ENCODE data around the gene RPTOR. TPM values are rescaled to one million over a fixed set of nuclear protein-coding genes. Genes with fewer than 3 reads are reported as not detected.

RPTOR gene
- total RNA-seq, 1 donor from 2014 or later: 21.8 TPM

GRCh38 chr17:80997424-80998117, 452.9 kb downstream of the RPTOR start:
- intact Hi-C loops (cut with micrococcal nuclease): no loop called here
- Histone ChIP-seq H3K36me3 (peaks cover 54% of the 10 kb centered on the region), H3K4me3 (no peak overlapping the region), H3K4me1 (peaks cover 44% of the 10 kb centered on the region), H3K27ac (replicated peaks) (no peak overlapping the region), H3K9me3 (replicated peaks) (no peaks in the 10 kb centered on the region), H3K27me3 (ENCODE audit: low read depth) (no peaks in the 10 kb centered on the region)
- DNase-seq: no peak
- TF ChIP-seq CTCF (IDR thresholded peaks at IDR 0.05; ENCODE audit: borderline replicate concordance): no peak

GRCh38 chr17:80998118-80998747, 453.6 kb downstream of the RPTOR start:
- peaks cover 54% of the 10 kb centered on the region for H3K36me3 ChIP-seq
- peaks cover 5% of the 10 kb centered on the region for H3K27me3 ChIP-seq (ENCODE audit: low read depth)
- intact Hi-C loops (cut with micrococcal nuclease): no loop called here
- no peak for DNase-seq
- no peak overlapping the region for H3K27ac ChIP-seq (replicated peaks)
- H3K9me3 ChIP-seq (replicated peaks): no peaks in the 10 kb centered on the region
- no peak overlapping the region for H3K4me3 ChIP-seq
- peaks cover 41% of the 10 kb centered on the region for H3K4me1 ChIP-seq
- TF ChIP-seq CTCF (IDR thresholded peaks at IDR 0.05; ENCODE audit: borderline replicate concordance): no peak

- TF ChIP-seq CTCF (IDR thresholded peaks at IDR 0.05; ENCODE audit: borderline replicate concordance): no peak
- peaks cover 54% of the 10 kb centered on the region for H3K36me3 ChIP-seq
- intact Hi-C loops (cut with micrococcal nuclease): no loop called here
Observed at GRCh38 chr17:80998748-80999535, 454.3 kb downstream of the RPTOR start.

GRCh38 chr17:80999536-81000333, 455.1 kb downstream of the RPTOR start:
- Histone ChIP-seq H3K4me3 (no peak overlapping the region), H3K36me3 (peaks cover 54% of the 10 kb centered on the region), H3K4me1 (peaks cover 44% of the 10 kb centered on the region), H3K9me3 (replicated peaks) (no peaks in the 10 kb centered on the region), H3K27me3 (ENCODE audit: low read depth) (peaks cover 20% of the 10 kb centered on the region), H3K27ac (replicated peaks) (no peak overlapping the region)
- intact Hi-C loops (cut with micrococcal nuclease): no loop called here
- no peak for TF ChIP-seq CTCF (IDR thresholded peaks at IDR 0.05; ENCODE audit: borderline replicate concordance)
- no peak for DNase-seq

More at GRCh38 chr17:80998748-80999535, 454.3 kb downstream of the RPTOR start:
- H3K27ac ChIP-seq (replicated peaks): no peak overlapping the region
- no peaks in the 10 kb centered on the region for H3K9me3 ChIP-seq (replicated peaks)
- H3K4me3 ChIP-seq: no peak overlapping the region
- no peak for DNase-seq
- H3K4me1 ChIP-seq: peaks cover 41% of the 10 kb centered on the region
- H3K27me3 ChIP-seq (ENCODE audit: low read depth): peaks cover 12% of the 10 kb centered on the region

GRCh38 chr17:81000334-81000630, 455.6 kb downstream of the RPTOR start:
- no peak overlapping the region for H3K4me3 ChIP-seq
- peaks cover 44% of the 10 kb centered on the region for H3K4me1 ChIP-seq
- H3K36me3 ChIP-seq: peaks cover 49% of the 10 kb centered on the region
- TF ChIP-seq CTCF (IDR thresholded peaks at IDR 0.05; ENCODE audit: borderline replicate concordance): no peak
- no peak for DNase-seq
- peaks cover 26% of the 10 kb centered on the region for H3K27me3 ChIP-seq (ENCODE audit: low read depth)
- H3K9me3 ChIP-seq (replicated peaks): no peaks in the 10 kb centered on the region
- no peak overlapping the region for H3K27ac ChIP-seq (replicated peaks)
- intact Hi-C loops (cut with micrococcal nuclease): no loop called here
